Keratinocyte (primary cell): ENCODE results near the gene ATP11A.

ENCODE experiments used
- EZH2 ChIP-seq: IDR thresholded peaks from one replicate; pipeline ENCODE4 v1.6.1; 2012; ENCODE audit warnings: inconsistent platforms, mild to moderate bottlenecking, low read length, moderate library complexity
- TF ChIP-seq, protein P1 (sequence below), 3 experiments: IDR thresholded peaks in 1 of 3; conservative IDR thresholded peaks in 1 of 3; optimal IDR thresholded peaks in 1 of 3; 2 replicates in 2 of 3; 3 replicates in 1 of 3; pipeline versions ENCODE3 to v1.5.1; 2011; ENCODE audit warnings: low read length in 3 of 3, mild to moderate bottlenecking in 3 of 3, moderate library complexity in 2 of 3, control low read depth in 1 of 3, inconsistent platforms in 1 of 3; ENCODE audit not compliant: insufficient read depth in 2 of 3; ENCODE audit errors: extremely low read depth in 1 of 3

- TF ChIP-seq, protein P1, sequence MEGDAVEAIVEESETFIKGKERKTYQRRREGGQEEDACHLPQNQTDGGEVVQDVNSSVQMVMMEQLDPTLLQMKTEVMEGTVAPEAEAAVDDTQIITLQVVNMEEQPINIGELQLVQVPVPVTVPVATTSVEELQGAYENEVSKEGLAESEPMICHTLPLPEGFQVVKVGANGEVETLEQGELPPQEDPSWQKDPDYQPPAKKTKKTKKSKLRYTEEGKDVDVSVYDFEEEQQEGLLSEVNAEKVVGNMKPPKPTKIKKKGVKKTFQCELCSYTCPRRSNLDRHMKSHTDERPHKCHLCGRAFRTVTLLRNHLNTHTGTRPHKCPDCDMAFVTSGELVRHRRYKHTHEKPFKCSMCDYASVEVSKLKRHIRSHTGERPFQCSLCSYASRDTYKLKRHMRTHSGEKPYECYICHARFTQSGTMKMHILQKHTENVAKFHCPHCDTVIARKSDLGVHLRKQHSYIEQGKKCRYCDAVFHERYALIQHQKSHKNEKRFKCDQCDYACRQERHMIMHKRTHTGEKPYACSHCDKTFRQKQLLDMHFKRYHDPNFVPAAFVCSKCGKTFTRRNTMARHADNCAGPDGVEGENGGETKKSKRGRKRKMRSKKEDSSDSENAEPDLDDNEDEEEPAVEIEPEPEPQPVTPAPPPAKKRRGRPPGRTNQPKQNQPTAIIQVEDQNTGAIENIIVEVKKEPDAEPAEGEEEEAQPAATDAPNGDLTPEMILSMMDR (optimal IDR thresholded peaks at IDR 0.05 in 1 of 3, IDR thresholded peaks at IDR 0.05 in 1 of 3, conservative IDR thresholded peaks at IDR 0.05 in 1 of 3; ENCODE audit: extremely low read depth in 1 of 3, insufficient read depth in 2 of 3, low read length in 3 of 3), result no peak
- no peak for TF ChIP-seq EZH2
These were observed 147.1 kb downstream of the ATP11A start for GRCh38 chr13:112836940-112837339.
